NCI-H2196 (cell line): Measurements from ENCODE around the gene EP400.

ENCODE experiments used
- DNase-seq: peaks from one replicate; lab custom pipeline; 2025; ENCODE audit not compliant: unreplicated experiment; lab: John Stamatoyannopoulos, UW

EP400 gene

GRCh38 chr12:131949431-131950181 lies at the start of gene EP400:
Gene EP400, plus strand, starts transcription at chr12:131949942. Its CDS starts 10,678 bp downstream, at chr12:131960620.
- peak; percentile 96 for DNase-seq

- DNase-seq: peak; percentile 28
Measured at GRCh38 chr12:131900397-131900796, 49.3 kb upstream of the EP400 start.

- DNase-seq: peak; percentile 46
Measured at GRCh38 chr12:131901431-131902331, 48.1 kb upstream of the EP400 start.

- DNase-seq: no peak
Measured at GRCh38 chr12:131902332-131903241, 47.2 kb upstream of the EP400 start.

- no peak for DNase-seq
Measured at GRCh38 chr12:131903270-131904255, 46.2 kb upstream of the EP400 start.

- DNase-seq: no peak
Measured at GRCh38 chr12:131904346-131904745, 45.4 kb upstream of the EP400 start.

GRCh38 chr12:131905081-131905629 lies 44.6 kb upstream of the EP400 start:
- no peak for DNase-seq

- DNase-seq: no peak
Measured at GRCh38 chr12:131905630-131906091, 44.1 kb upstream of the EP400 start.

- no peak for DNase-seq
Measured at GRCh38 chr12:131907379-131908091, 42.2 kb upstream of the EP400 start.

- DNase-seq: no peak
Measured at GRCh38 chr12:131908092-131909080, 41.4 kb upstream of the EP400 start.

GRCh38 chr12:131909081-131909751 lies 40.5 kb upstream of the EP400 start:
- DNase-seq: no peak

- DNase-seq: no peak
Measured at GRCh38 chr12:131909752-131910219, 40.0 kb upstream of the EP400 start.

- no peak for DNase-seq
Measured at GRCh38 chr12:131910302-131911027, 39.3 kb upstream of the EP400 start.

- DNase-seq: no peak
Measured at GRCh38 chr12:131911028-131911650, 38.6 kb upstream of the EP400 start.

GRCh38 chr12:131911851-131912477 lies 37.8 kb upstream of the EP400 start:
- DNase-seq: no peak
